Stimulated activated naive CD8-positive, alpha-beta T cell treated with anti-CD3 and anti-CD28 coated beads, Interleukin-15, Interleukin-2, amounts not matched to agents 100 U/mL and 50 U/mL, for 24 hours (primary cell): ENCODE results near the gene TXN2.
"Not testable (repeated sequence)": the region's sequence is repeated elsewhere in the genome, so short reads cannot be mapped to it uniquely, and the experiment has no call there.

ENCODE experiments used
- ATAC-seq: fragments of 150-1000 bp; cut with Tn5 transposase; one replicate; pipeline ENCODE4 v1.10.0; 2021
- DNase-seq: peaks from one replicate; pipeline ENCODE4 v3.0.0; 2021

Gene TXN2

GRCh38 chr22:36481393-36482168, at the start of gene TXN2:
TXN2 (minus strand) TSS chr22:36481640; CDS start chr22:36480837, 803 bp downstream.
- ATAC-seq, result peak; percentile 94
- peak; percentile 97 for DNase-seq

DNA sequence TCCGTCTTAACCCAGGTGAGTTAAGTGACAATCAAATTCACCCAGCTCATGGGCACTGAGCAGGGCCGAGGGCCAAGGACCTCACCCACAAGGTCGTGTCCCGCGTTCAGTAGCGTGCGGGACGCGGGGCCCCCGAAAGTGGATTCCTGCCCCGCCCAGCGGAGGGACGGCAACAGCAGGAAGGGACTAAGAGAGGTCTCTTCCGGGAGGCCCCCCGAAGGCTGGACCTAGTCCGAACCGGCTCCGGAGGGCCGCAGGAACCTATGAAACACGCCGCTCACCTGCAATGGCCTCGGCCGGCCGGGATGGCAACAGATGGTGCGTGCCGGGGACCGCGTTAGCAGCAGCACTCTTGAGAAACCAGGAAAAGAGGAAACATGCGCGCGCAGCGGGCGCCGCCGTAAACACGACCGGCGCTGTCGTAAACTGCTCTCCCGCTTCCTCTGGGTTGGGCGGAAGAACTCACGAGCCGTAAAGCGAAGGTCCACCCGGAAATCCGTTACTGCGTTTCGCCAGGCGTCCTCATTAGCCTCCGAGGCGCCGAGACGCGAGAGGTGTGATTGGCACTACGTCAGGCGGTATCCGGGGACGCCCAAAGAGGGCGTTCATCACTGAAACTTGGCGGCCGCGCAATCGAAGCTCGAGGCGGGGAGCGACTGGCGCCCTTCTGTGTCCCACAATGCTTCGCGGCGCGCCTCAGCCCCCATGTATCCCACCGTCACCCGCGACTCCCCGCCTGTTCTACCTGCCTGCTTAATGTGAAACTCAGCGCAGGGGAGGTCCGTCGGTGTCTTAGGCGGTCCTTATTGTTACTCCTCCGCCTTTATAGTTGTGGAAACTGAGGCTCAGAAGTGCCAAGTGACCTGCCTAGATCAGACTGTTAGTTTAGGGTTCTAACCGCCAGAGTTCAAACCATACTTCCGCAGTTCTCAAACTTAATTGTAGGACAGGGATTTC, 47.6 kb upstream of the TXN2 start, which contains the start of gene EIF3D:
TSS of gene EIF3D (minus strand) at position 372 of the 957 bp plus-strand sequence. CDS start 3,045 bp downstream, outside the sequence.
- peak; percentile 96 for ATAC-seq
- peak; percentile 97 for DNase-seq

DNA sequence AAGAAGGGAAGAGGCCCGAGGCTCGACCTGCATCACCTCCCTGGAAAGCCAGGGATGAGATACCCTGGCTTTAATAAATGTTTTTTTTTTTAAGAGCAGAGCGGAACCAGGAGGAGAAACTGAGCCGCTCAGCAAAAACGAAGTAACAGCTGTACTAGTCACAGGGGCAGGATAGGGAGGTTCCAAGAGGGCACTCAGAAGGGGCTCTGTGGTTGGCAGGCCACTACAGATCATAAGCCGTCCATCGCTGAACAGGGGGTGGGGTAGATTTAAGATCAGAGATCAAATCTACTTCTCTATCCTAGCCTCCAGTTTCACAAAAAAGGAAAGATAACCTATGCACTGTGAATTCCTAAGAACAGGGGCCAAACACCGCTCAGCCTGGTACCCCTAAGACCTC, 46.9 kb upstream of the TXN2 start:
- DNase-seq, result peak; percentile 23
- no peak for ATAC-seq

DNA sequence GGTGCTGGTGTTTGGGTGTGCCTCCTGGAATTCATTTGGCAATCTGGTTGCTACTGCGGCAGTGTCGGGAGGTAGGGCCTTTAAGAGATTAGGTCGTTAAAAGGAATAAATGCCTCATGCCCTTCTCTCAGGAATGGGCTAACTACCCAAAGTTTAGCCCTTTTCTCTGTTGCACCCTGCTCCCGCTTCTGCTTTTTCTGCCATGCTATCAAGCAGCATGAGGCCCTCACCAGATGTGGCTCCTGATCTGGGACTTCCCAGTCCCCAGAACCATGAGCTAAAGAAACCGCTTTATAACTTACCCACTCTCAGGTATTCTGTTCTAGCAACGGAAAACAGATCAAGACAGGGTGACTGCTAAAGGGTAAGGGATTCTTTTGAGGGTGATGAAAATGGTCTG, 41.2 kb upstream of the TXN2 start:
- no peak for ATAC-seq

DNA sequence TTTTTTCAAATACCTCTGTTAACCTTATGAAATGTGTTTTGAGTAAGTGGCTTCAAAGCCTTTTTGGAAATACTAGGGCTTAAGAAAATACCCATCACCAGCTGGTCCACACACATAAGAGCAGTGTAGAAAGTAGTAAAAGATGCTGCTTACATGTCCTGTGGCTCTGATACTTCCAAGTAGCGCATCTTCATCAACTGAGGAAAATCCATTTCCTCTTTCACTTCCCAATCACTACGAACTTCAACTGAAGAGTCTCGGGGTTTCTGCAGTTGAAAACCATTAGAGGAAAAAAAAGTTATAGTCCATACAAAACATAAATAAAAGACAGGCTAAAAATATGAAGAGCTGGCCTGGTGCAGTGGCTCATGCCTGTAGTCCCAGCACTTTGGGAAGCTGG, 39.0 kb upstream of the TXN2 start:
- DNase-seq (no peak), ATAC-seq (no peak)

More for the DNA sequence above, 41.2 kb upstream of the TXN2 start:
- no peak for DNase-seq

DNA sequence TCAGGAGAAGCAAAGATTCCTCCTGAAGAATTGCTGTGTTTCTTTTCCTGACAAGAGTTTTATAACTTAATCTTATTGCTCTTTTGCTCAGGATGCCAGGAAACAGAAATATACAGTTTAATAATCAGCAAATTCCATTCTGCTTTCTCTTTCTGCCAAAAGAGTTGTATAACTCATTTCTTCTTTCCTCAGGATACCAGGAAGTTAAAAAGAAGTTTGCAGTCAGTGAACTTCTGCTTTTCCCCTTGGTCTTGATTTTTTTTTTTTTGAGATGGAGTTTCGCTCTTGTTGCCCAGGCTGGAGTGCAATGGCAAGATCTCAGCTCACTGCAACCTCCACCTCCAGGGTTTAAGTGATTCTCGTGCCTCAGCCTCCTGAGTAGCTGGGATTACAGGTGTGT, 38.5 kb upstream of the TXN2 start:
- not testable (repeated sequence) for DNase-seq, ATAC-seq

- no peak for ATAC-seq
- no peak for DNase-seq
Observed at GRCh38 chr22:36514766-36515165, 33.3 kb upstream of the TXN2 start.

- no peak for DNase-seq
- ATAC-seq, result no peak
Observed at GRCh38 chr22:36512991-36513390, 31.6 kb upstream of the TXN2 start.

DNA sequence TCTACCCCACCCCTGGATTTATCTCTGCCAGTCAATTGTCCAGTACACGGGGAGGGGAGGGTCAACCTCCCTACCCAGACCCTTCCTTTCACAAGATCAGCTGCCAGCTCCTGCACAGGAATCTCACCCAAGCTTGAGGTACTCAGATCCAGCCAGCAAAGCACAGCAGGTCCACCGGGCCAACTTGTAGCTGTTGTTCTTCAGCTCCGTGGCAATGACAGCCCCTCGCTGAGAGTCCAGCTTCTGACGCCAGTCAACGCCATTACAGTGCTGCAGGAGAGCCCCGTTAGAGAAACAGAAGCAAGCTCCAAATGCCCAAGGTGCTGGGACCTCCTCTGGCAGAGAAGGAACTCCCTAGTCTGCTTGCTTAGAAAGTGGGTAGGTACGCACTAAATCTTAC, 30.9 kb upstream of the TXN2 start:
- ATAC-seq (no peak), DNase-seq (no peak)

DNA sequence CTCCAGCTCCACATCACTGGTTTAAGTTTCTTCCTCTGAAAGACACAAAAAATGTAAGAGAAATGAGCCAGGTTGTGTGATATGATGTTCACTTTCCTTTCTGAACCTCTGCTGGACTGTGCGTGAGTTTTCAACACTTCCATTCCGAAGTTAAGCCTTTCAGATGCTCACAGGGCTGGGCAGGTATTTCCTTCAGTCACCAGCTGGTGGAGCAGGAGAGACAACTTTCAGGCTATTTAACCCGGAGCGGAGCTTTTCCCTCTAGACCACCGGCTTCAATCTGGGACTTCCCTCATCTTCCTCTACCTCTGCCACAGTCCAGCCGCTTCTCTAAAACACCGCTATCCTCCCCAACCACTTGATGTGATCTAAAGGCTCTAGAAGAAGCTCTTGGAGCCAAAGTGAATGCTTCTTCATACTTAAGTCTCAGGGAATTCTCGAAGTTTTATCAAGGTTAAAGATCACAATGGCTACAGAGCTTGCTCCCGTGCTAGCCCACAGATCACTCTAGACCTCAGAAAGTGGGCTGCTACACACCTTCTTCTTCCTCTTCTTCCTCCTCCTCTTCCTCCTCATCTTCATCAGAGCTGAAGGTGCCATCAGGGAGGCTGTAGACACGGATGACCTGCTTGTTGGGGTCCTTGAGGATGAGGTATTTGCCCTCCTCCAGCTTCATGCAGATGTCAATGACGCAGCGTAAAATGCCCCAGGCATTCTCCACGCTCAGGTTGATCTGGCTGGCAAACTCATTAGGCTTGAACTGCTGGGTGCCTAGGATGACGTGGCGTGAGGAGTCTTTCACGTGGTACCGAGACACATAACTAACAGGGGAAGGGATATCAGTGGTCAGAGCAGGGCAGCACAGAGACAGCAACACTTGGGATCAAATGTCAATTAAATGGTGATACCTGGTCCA, 29.8 kb upstream of the TXN2 start:
- DNase-seq, result peak; percentile 53
- ATAC-seq, result peak; percentile 17

DNA sequence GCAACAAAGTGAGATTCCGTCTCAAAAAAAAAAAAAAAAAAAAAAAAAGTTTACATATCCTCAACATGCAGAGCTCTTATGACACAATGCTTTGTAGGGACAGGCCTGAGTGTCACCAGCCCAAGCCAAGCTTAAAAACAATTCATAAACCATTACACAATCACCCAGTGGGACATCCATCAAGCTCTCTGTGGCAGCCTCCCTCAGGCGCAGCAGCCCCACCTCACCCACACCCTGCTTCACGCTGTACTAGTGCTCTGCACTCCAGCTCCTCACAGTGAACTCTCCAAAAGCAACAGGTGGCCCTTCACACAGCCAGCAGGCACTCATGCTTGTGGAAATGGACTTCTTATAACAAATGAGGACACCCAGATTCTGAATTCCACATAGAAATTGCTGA, 28.9 kb upstream of the TXN2 start:
- DNase-seq, result no peak
- ATAC-seq, result no peak

DNA sequence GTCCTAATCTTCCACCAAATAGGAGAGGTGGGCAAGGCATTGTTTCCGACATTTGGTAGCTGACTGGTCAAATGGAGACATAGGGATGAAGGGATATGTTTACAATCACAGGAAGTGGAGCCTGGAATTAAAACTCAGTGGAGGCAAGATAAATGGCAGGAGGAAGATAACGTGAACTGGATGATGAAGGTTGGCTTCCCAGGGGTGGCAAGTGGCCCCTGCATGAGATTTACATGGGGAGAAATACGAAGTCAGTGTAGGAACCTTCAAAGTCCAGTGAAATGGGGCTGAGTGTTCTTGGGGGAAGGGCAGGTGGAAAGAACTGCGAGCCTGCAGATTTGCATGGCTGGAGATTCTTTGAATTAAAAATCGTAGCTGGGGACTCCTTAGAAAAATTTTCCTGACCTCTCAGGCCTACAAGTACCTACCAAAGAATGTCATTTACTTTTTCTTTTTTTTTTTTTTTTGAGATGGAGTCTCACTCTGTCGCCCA, 26.1 kb upstream of the TXN2 start:
- DNase-seq (no peak), ATAC-seq (no peak)

GRCh38 chr22:36506637-36507517, 25.4 kb upstream of the TXN2 start, which contains the start of gene FOXRED2:
FOXRED2 (minus strand) TSS chr22:36507040; CDS start chr22:36506422, 618 bp downstream.
- DNase-seq (peak; percentile 91), ATAC-seq (peak; percentile 89)

DNA sequence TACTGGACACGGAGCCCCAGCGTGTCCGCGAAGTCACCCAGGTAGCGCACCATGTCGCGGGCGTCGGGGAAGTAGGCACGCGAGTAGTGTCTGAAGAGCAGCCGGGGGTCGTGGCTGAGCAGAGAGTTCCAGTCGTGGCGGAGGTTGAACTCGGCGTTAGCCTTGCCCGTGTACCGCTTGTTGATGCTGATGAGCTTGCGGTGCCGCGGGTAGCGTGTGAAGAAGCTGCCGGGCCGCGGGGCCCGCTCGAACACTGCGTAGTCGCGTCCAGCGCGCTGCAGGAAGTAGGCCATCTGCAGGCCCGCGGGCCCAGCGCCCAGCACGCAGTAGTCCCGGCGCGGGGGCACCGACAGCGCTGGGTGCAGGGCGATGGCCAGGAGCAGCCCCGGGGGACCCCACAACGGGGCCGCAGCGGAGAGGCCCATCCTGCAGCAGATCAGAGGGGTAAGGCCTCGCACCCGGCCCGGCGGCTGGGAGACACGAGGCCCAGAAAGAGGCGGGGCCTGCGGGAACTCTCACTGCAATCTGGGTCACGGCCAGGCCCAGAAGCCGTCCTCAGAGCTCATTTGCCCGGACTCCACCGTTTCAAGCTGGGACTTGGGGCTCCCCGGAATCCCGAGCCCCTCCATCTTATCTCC, 24.7 kb upstream of the TXN2 start:
- no peak for ATAC-seq
- DNase-seq, result no peak

- no peak for DNase-seq
- ATAC-seq, result no peak
Observed at GRCh38 chr22:36497910-36498665, 16.6 kb upstream of the TXN2 start.

DNA sequence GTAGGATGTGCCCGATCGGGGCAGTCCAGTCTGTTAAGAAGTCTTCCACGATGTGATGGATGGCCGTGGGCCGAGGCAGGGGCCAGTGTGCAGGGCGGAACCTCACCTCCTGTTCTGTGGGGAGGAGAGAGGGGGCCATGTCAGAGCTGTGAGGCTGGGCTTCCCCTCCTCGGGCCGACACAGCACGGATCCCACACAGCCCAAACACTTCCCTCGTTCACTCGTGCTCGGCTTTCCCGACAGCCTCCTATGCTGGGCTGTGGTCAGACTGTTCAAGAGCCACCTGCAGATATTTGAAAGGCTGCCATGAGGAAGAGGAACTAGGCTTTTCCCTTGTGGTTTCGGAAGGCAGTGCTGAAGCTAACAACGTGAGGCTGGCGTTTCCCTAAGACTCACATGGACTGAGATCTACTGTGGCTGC, 12.3 kb upstream of the TXN2 start:
- peak; percentile 22 for DNase-seq
- ATAC-seq, result peak; percentile 63

- no peak for ATAC-seq
- DNase-seq, result no peak
Observed at GRCh38 chr22:36492109-36492508, 10.7 kb upstream of the TXN2 start.

- DNase-seq (no peak), ATAC-seq (no peak)
Observed at GRCh38 chr22:36491155-36491554, 9.7 kb upstream of the TXN2 start.
